Endometrial microvascular endothelial cells (primary cell): ENCODE measurements around the gene SV2B. TPM values are rescaled to one million over a fixed set of nuclear protein-coding genes. Genes with fewer than 3 reads are reported as not detected.

Experiments used
- in situ Hi-C: cut with HindIII; loops from 2 replicates; pipeline ENCODE4 v1.10.0; 2017; ENCODE audit warnings: low sequenced_read_pairs, low pct_unique_long_range_greater_than_20kb; ENCODE audit errors: inconsistent ontology term
- total RNA-seq: library from RNA; depleted of rRNA; stranded (reverse); fragments of >200 nt; gene quantifications from one replicate; pipeline ENCODE4 v1.2.3, GENCODE V29; 2015; ENCODE audit errors: inconsistent ontology term

The SV2B gene
- total RNA-seq, 1 donor from 2014 or later, result not detected

DNA sequence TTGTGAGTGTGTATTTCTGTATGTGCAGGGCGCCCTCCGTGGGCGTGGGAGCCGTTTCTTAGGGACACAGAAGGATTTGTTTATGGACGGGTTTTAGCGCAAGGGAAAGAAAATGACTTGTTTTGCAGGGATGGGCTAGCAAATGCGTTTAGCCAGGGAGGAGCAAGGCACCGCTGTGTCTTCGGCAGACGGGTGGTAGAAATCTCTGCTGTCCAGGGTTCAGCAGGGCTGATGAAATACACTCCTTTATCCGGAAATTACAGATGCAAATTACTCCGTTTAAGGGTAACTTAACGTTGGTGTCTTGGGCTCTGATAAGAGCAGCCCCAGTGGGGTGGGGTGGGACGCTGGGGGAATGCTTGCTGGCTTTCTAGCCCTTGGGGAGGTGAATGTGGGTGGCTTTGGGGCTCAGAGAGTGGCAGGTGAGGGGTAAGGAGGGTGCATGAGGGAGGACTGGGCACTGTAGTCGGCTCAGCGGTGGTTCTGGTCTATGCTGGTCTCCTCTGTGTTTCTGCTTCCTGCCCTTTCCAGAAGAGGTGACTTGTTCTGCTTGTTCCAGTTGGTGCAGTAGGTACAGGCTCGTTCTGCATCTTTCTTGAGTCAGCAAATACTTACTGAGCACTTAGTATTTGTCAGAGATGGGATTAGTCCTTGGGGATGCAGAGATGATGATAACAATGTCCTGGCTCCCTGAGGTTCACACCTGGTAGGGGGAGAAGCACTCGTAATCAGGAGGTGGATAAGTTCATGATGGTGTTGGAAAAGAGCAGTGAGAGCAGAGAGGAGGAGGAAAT is 954 bp downstream of the SV2B start:
- in situ Hi-C loops, result no loop called here

DNA sequence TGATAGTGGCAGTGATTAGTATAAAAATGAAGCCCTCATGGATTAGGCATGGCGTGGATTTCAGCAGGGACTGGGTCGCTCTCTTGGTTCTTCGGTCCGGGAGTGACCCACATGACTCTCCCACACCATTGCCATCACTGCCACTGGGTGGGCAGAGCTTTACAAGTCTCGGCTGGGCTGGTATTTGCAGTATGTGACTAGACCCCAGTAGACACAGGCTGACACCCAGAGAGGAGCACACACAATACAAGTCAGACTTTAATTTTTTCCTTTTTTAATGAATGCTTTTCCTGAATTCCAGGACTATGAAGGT is 1.5 kb downstream of the SV2B start:
- in situ Hi-C loops, result no loop called here

DNA sequence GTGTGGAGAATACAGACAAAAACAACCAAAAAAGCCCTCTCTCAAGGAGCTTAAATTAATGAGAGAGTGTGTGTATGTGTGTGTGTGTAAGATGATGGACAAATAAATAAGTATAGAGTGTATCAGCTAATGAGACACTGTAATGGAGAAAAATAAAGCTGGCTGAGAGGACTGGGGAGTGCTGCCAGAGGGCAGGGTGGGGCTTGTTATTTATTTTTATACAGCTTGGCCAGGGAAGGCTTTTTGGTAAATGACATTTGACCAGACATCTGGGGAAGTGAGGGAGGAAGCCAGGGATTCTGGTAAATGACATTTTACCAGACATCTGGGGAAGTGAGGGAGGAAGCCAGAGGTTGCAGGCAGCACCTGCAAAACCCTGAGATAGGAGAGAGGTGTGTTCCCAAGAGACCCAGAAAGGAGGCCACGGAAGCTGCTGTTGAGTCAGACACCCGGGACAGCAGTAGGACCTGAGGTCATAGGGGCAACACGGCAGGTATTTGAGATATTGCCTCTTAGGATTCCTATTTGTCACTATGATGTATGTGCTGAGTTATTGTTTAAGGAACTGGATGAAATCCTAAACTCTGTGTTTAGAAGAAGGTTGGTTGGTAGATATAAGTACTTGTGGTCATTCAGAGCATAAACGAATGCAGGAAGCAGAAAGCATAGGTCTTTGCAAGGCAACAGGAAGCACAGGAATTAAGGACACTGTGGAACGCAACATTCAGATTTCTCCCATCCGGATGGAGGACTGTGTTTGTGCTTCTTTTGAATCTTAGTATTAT is 2.7 kb downstream of the SV2B start:
- in situ Hi-C loops, result no loop called here

DNA sequence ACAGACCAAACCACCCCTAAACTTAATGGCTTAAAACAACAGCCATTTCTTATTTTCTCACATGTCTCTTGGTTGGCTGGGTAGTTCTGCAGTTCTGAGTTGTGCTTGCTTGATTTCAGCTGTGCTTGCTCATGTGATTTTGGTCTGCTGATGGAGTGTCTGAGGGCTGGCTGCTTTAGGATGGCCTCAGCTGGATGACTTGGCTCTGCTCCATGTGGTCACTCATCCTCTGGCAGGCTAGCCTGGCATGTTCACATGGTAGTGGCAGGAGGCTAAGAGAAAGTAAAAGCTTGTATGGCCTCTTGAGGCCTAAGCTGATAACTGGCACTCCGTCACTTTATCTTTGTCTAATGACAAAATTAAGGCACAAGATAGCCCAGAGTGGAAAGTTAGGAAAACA is 4.1 kb downstream of the SV2B start:
- in situ Hi-C loops, result no loop called here

DNA sequence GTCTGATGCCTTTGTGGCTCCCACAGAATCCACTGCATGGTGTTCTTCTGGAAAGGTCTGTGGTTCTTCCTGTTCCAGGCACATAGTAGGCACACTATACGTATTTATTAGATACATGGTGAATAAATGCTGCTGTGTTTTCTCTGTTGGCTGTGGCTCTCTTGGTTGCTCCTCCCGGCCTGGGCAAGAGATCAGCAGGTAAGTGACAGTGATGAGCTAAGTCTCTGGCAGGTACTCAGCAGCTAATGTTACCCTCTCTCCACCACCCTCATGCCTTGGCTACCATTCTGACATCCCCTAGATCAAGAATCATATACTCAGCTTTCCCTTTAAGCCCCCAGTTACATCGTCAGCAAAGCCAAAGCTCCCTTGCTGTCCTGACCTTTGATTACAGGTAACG is 8.4 kb downstream of the SV2B start:
- in situ Hi-C loops, result no loop called here

DNA sequence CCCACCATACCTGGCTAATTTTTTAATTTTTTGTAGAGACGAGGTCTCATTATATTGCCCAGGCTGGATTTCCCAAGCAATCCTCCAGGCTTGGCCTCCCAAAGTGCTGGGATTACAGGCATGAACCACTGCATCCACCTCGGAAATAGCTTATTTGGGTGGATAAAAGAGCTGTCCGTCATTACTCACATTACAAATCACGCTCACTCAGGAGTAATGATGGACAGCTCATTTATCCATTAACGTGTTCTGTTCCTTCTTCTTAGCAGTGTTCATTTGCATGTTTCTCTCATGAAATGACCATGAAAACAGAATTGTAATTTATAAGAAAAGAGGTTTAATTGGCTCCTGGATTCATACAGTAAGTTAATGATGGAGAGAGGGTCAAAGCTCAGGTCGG is 9.8 kb downstream of the SV2B start:
- in situ Hi-C loops, result no loop called here

DNA sequence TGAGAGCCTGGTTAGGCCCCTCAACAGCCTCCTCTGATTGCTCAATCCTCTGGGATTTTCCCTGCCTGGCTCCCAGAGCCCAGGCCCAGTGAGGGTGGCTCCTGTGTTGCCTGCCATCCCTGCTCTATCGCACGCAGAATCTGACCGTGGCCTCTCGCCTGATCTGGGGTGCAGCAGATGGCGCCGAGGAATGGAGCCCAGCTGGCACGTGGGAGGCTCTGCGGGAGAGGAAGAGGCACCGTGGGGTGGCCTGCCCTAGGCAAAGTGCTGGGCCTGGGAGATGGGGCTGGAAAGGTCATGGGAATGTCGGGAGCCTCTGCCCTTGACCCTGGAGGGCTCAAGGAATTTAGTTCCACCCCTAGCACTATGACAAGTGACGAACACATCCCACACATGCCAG is 10.3 kb downstream of the SV2B start:
- in situ Hi-C loops, result no loop called here

DNA sequence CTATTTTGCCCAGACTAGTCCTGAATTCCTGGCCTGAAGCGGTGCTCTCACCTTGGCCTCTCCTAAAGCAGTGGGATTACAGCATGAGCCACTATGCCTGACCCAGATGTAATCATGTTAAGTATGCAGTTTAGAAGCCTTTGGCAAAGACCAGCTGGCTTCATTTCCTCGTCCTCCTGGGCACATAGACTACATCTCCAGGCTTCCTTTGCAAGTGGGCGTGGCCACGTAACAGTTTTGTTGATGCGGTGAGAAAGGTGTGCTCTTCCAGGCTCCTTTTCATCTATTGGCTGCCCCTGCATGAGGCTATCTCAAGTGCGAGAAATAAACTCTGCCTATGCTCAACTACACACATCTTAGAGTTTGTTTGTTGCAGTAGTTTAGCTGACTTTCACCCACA is 13.0 kb downstream of the SV2B start:
- in situ Hi-C loops, result no loop called here

DNA sequence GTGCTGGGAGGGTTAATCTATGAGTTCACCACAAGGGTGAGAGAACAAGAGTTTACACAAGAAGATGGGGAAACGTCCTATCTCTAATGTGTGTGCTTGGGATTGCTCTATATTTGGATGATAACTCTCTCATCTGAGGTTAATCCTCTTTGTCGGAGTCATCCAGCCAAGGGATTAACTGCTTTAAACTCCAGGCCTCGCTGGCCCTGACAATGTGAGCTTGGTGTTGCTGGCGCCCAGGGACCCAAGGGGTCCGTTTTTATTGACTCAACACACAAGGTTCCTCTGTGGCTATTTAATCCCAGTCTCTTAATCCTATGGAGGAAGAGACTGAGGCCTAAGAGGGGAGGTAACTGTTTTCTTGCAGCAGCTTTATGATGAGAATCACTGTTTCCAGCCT is 14.2 kb downstream of the SV2B start:
- in situ Hi-C loops, result no loop called here

DNA sequence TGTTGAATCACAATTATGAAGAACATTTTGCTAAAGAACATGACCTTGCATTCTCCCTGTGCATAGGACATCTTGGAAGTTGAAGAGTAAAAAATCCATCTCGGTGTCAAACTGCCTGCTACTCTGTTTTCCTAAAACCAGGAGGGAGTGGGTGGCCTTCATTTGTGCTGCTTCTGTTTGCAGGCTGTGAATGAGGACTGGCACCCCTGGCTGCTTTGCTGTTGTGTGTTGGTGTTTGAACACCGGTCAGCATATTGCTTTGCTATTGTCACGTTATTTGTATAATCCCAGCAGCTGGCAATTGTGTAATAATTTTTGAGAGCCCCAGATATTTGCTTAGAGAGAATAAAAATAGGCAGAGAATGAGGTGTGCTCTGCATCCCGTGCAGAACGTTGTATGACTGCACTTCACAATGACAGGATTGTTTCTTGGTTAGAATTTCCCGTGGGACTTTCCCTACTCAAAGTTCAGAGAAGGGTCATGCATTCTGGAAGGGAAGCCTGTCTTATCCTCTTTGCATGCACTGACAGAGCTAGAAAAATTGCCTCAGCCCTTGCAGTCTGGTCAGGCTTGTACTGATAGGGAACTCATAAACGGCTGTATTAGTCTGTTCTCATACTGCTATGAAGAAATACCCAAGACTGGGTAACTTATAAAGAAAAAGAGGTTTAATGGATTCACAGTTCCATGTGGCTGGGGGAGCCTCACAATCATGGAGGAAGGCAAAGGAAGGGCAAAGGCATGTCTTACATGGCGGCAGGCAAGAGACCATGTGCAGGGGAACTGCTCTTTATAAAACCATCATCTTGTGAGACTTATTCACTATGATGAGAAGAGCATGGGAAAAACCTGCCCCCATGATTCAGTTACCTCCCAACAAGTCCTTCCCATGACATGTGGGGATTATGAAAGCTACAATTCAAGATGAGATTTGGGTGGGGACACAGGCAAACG is 16.3 kb downstream of the SV2B start:
- in situ Hi-C loops, result no loop called here

DNA sequence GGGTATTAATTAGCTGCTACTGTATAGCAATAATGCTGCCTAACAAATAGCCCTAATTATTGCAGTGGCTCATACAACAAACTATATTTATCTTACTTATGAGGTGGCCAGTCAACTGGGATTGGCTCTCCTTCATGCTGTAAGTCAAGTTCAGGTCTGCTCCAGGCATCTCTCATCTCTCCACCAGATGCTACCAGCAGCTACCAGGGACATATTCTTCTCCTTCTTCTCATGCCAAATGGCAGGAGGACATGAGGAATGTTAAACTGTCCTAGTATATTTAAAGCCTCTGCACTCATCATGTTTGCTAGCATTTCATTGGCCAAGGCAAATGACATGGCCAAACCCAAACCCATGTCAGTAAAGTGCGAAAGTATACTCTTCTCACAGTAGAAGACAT is 17.3 kb downstream of the SV2B start:
- in situ Hi-C loops, result no loop called here

DNA sequence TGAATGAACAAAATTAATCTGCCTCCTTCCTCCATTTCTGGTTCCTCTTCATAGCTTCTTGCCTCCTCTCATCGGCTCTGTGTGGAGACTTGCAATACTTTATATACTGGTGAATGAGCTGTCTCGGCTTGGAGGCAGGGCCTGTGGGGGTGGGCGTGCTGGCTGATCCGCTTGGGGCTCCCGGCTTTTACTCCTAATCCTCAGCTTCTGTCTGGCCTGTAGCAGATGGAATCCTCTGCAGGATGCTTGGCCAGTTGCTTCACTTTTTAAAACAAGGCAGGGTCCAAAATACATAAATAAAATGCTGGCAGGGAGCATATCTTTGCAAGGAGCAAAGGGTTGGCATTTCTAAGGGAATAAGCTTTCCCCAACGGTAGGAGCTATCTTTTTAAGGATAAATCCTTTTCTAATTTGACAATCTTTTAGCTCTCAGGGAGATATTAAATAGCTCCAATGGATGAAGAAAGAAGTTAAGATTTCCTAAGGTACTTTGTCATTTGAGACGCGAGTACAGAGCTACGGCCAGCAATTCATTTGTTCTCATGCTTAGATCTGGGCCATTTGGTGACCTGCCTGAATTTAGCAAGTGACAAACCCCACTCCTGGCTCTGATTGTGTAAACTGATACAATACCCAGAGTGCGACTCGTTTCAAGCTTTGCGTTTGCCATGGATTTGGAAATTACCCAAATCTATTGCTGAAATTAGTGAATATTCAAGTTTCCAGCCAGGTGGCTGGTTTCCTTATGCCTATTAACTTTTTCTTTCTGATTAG is 18.9 kb downstream of the SV2B start:
- in situ Hi-C loops, result no loop called here

DNA sequence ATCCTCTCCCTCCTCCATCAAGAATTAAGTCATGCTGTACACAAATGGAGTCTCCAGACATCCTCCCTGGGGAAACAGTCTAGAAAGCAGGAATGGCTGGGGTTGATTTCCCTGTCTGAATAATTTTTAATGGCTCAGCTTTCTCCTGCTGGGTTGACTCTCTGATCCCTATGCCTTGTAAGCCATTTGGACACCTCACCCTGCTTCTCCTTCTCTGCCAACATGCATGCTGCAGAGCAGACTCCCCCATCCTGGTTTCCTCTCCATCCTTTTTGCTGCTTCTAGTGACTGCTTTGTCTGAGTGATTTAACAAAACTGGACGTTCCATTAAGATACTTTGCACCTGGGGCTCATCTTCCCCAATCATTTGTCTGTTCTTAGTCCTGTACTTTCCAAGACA is 22.2 kb downstream of the SV2B start:
- in situ Hi-C loops, result no loop called here

DNA sequence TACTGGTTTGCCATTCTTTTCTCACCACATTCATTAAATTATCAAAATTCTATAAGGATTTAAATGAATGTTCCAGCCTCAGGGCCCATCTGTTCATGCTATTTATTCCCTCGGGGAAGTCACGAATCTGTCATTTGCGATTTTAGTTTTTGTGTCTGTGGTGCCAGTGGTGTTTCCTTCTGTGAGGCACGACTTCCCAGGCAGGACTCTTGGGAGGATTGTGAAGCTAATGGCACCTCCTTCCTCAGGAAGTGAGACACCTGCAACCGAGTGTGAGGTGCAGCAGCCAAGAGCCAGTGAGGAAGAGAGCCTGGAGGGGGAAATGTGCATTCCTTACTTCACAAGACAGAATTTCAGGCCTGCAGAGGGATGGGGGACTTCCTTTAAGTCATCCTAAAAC is 24.1 kb downstream of the SV2B start:
- in situ Hi-C loops, result no loop called here

DNA sequence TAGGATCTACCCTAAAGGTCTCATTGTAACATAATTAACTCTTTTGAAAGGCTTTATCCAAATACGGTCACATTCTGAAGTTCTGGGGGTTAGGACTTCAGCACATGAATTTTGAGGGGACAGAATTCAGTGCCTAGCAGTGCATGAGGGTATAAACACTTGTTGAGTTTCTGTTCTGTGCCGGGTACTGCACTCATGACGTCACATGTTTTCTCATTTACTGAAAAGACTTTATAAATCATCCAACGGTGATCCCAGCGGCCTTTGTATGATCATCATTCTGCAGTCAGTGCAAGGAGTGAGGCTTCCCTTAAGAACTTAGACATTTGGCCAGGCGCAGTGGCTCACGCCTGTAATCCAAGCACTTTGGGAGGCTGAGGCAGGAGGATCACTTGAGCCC is 25.1 kb downstream of the SV2B start:
- in situ Hi-C loops, result no loop called here

DNA sequence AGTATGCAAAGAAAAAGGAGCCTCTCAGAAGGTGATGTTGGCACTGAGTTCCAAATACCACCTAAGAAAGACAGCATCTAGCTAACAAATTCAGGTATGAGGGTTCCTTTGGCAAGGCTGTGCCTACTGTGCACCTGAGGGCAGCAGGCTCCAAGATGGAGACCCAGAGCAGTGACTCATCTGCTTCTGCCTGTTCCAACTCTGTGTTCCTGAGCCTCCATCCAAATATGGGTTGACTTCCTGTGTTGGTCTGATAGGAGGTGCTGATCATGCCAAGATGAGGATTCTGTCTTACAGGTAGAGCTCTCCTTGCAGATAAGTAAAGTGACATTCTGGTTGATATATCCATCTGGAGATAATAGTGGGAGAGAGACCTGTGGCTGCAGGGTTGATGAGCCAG is 26.0 kb downstream of the SV2B start:
- in situ Hi-C loops, result no loop called here

DNA sequence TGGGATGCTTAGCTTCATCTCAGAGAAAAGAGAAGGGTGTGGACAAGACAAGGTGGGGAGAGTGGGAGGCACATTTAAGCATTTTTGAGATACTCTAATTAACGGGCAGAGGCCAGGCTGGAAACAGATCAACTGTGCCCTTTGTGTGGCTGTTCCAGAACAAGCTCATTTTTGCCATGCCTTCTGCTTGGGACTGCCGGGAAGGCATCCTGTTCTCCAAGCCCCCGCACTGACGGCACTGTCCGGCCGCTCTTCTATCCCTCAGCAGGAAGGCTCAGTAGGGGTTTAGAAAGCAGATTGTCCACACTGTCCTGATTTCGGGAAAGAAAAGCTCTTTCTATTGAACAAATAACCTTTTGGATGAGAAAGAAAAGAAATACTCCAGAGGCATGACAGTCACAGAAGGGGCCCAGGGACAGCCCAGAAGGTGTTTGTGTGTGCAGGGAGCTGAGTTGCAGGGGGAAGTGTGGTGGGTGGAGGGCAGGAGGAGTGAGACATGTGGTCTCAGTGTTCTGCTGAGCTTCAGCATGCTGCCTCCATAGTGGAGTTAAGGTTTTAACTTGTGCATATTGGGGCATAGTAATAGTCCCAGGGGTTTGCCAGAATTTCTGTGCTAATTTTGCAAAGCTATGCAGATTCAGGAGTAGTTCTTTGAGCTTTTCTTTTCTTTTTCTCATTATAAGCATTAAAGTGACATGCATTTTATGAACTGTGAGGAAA is 27.3 kb downstream of the SV2B start:
- in situ Hi-C loops, result no loop called here

DNA sequence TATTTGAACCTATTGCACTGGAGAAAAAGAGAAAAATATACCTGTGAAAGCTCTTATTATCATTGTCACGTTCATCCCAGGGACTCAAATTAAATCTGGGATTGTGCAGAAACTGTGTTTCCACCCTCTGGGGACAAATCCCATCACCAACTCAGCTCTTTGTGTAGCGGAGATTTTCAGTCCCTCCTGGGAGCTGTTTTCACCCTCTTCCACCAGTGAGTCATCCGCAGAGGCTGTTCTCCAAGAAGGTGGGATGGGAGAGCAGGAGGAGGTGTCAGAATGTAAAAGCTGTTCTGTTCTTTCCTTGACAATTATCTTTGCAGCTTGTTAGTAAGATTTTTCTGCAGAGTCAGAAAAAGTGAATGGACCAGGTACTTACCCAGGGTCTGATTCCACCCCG is 28.0 kb downstream of the SV2B start:
- in situ Hi-C loops, result no loop called here
